ENCODE results near the gene CARD14. TPM values are rescaled to one million over a fixed set of nuclear protein-coding genes. Genes with fewer than 3 reads are reported as not detected.
"Not testable (repeated sequence)": the region's sequence is repeated elsewhere in the genome, so short reads cannot be mapped to it uniquely, and the experiment has no call there.

Gene CARD14
- total RNA-seq, 1 experiment from 2014 or later: not detected

- H3K4me3 ChIP-seq (ENCODE audit: low read depth in 2 of 2, low read length in 2 of 2); H3K36me3 ChIP-seq (ENCODE audit: control insufficient read depth, insufficient read depth, low read length); H3K27ac ChIP-seq (ENCODE audit: low read length); POLR2A ChIA-PET; CTCF ChIA-PET; ATAC-seq; in situ Hi-C loops (cut with HindIII; ENCODE audit: low pct_unique_long_range_greater_than_20kb, low sequenced_read_pairs); DNase-seq (ENCODE audit: low read depth, low spot score); H3K27me3 ChIP-seq (ENCODE audit: control insufficient read depth, insufficient read depth, low read length); intact Hi-C loops (cut with micrococcal nuclease; ENCODE audit: unreplicated experiment); BruUV-seq (replicated peaks); H3K9me3 ChIP-seq (ENCODE audit: control insufficient read depth, insufficient read depth, low read depth, low read length); H3K4me1 ChIP-seq (ENCODE audit: control insufficient read depth, insufficient read depth, low read length): not testable (repeated sequence)
Observed at GRCh38 chr17:80155600-80155999, 14.2 kb upstream of the CARD14 start.

GRCh38 chr17:80158846-80159245 is 11.0 kb upstream of the CARD14 start:
- TF ChIP-seq REST (IDR thresholded peaks at IDR 0.05; ENCODE audit: insufficient read depth in 1 of 2, low read depth in 2 of 2, low read length in 1 of 2) (no peak), POLR2AphosphoS5 (IDR thresholded peaks at IDR 0.05; ENCODE audit: low read depth, low read length) (no peak), CTCF (IDR thresholded peaks at IDR 0.05) (no peak), SIN3A (IDR thresholded peaks at IDR 0.05; ENCODE audit: borderline replicate concordance, insufficient read depth, low read depth, low read length) (no peak), TCF7L2 (IDR thresholded peaks at IDR 0.05; ENCODE audit: low read depth, low read length) (no peak)
- POLR2A ChIA-PET: no interaction called here
- H3K36me3 ChIP-seq (ENCODE audit: control insufficient read depth, insufficient read depth, low read length): no peaks in the 10 kb centered on the region

GRCh38 chr17:80160536-80160935 is 9.3 kb upstream of the CARD14 start:
- no TSS peak for BruUV-seq (replicated peaks)
- TF ChIP-seq TCF7L2 (IDR thresholded peaks at IDR 0.05; ENCODE audit: low read depth, low read length) (no peak), CTCF (IDR thresholded peaks at IDR 0.05) (no peak), SIN3A (IDR thresholded peaks at IDR 0.05; ENCODE audit: borderline replicate concordance, insufficient read depth, low read depth, low read length) (no peak)
- Histone ChIP-seq H3K27ac (ENCODE audit: low read length) (no peak overlapping the region), H3K4me1 (ENCODE audit: control insufficient read depth, insufficient read depth, low read length) (no peaks in the 10 kb centered on the region), H3K36me3 (ENCODE audit: control insufficient read depth, insufficient read depth, low read length) (no peaks in the 10 kb centered on the region), H3K9me3 (ENCODE audit: control insufficient read depth, insufficient read depth, low read depth, low read length) (peaks cover 8% of the 10 kb centered on the region; the same call in 1 of the 2 replicates), H3K27me3 (ENCODE audit: control insufficient read depth, insufficient read depth, low read length) (no peaks in the 10 kb centered on the region), H3K4me3 (ENCODE audit: low read depth in 2 of 2, low read length in 2 of 2) (no peak overlapping the region)
- in situ Hi-C loops (cut with HindIII; ENCODE audit: low pct_unique_long_range_greater_than_20kb, low sequenced_read_pairs): no loop called here
- ATAC-seq (peak; percentile 46), DNase-seq (ENCODE audit: low read depth, low spot score) (no peak)
- intact Hi-C loops (cut with micrococcal nuclease; ENCODE audit: unreplicated experiment): no loop called here
- CTCF ChIA-PET: interaction anchor here (0.6 kb wide), 1 partner anchor 46 kb away, joined by 9 read pairs; no protein-coding TSS in a partner anchor
- POLR2A ChIA-PET: interaction anchor here (0.6 kb wide), 1 partner anchor 711 kb away, joined by 3 read pairs; no protein-coding TSS in a partner anchor

More at GRCh38 chr17:80158846-80159245, 11.0 kb upstream of the CARD14 start:
- ATAC-seq: no peak
- in situ Hi-C loops (cut with HindIII; ENCODE audit: low pct_unique_long_range_greater_than_20kb, low sequenced_read_pairs): no loop called here
- BruUV-seq (replicated peaks): no TSS peak
- Histone ChIP-seq H3K9me3 (ENCODE audit: control insufficient read depth, insufficient read depth, low read depth, low read length) (peaks cover 8% of the 10 kb centered on the region; the same call in 1 of the 2 replicates), H3K27me3 (ENCODE audit: control insufficient read depth, insufficient read depth, low read length) (no peaks in the 10 kb centered on the region), H3K4me3 (ENCODE audit: low read depth in 2 of 2, low read length in 2 of 2) (no peak overlapping the region), H3K4me1 (ENCODE audit: control insufficient read depth, insufficient read depth, low read length) (no peaks in the 10 kb centered on the region), H3K27ac (ENCODE audit: low read length) (no peak overlapping the region)
- DNase-seq (ENCODE audit: low read depth, low spot score): no peak
- CTCF ChIA-PET: no interaction called here
- intact Hi-C loops (cut with micrococcal nuclease; ENCODE audit: unreplicated experiment): no loop called here
